H1 (cell line): Measurements from ENCODE around the gene FGF3. TPM values are rescaled to one million over a fixed set of nuclear protein-coding genes. Genes with fewer than 3 reads are reported as not detected.

ENCODE experiments used
- CTCF ChIA-PET: fragments of 300-600 bp; sonication (Branson Sonifier 250); formaldehyde crosslinking; loops from one replicate; lab custom pipeline; 2021; ENCODE audit not compliant: partially characterized antibody; lab: Charles Lee
- POLR2A ChIA-PET: fragments of 300-600 bp; sonication (Branson Sonifier 250); formaldehyde crosslinking; loops from one replicate; lab custom pipeline; 2021; ENCODE audit warnings: inconsistent platforms; ENCODE audit not compliant: partially characterized antibody; lab: Charles Lee
- DNase-seq, 2 experiments: peaks; one replicate each; pipeline versions ENCODE4 v3.0.0 to v3.0.0-alpha.2; 2010 to 2022; ENCODE audit warnings: low spot score in 2 of 2, low read depth in 1 of 2, mixed read lengths in 1 of 2
- FAIRE-seq: peaks from 2 replicates; lab custom pipeline; 2011; peaks lifted over from hg19 to GRCh38; lab: Jason Lieb, UNC
- H2AFZ ChIP-seq: 2 replicates; pipeline ENCODE4 v1.8.1; 2012; ENCODE audit warnings: low read length, inconsistent platforms
- H2AK5ac ChIP-seq: 2 replicates; pipeline ENCODE4 v1.6.1; 2013; ENCODE audit warnings: low read depth, low read length
- H2BK120ac ChIP-seq: replicated peaks from 2 replicates; pipeline ENCODE3; 2013; ENCODE audit warnings: low read depth, low read length, inconsistent platforms
- H2BK12ac ChIP-seq: 2 replicates; pipeline ENCODE4 v1.6.1; 2013; ENCODE audit warnings: low read depth, low read length
- H2BK15ac ChIP-seq: 2 replicates; pipeline ENCODE4 v1.6.1; 2013; ENCODE audit warnings: low read length
- H2BK20ac ChIP-seq: 2 replicates; pipeline ENCODE4 v1.6.1; 2013; ENCODE audit warnings: low read length
- H2BK5ac ChIP-seq: 2 replicates; pipeline ENCODE4 v1.6.1; 2013; ENCODE audit warnings: low read depth, low read length
- H3K14ac ChIP-seq: 2 replicates; pipeline ENCODE4 v1.6.1; 2013; ENCODE audit warnings: inconsistent platforms; ENCODE audit not compliant: insufficient read length
- H3K18ac ChIP-seq: 2 replicates; pipeline ENCODE4 v1.6.1; 2013; ENCODE audit warnings: low read length; ENCODE audit errors: extremely low read depth
- H3K23ac ChIP-seq: 2 replicates; pipeline ENCODE4 v1.6.1; 2013; ENCODE audit warnings: inconsistent platforms; ENCODE audit not compliant: insufficient read length
- H3K23me2 ChIP-seq: 2 replicates; pipeline ENCODE4 v1.6.1; 2013; ENCODE audit warnings: low read depth, low read length
- H3K27ac ChIP-seq: 2 replicates; pipeline ENCODE4 v1.6.1; 2011; ENCODE audit warnings: low read depth, low read length, inconsistent platforms
- H3K27me3 ChIP-seq, 4 experiments: replicated peaks in 1 of 4; 1 replicate in 1 of 4; 2 replicates in 3 of 4; pipeline versions ENCODE4 v1.6.1 to v1.8.1; 2011 to 2013; ENCODE audit warnings: low read length in 3 of 4, mild to moderate bottlenecking in 3 of 4, inconsistent platforms in 2 of 4, mixed read lengths in 2 of 4, moderate library complexity in 1 of 4; ENCODE audit not compliant: control insufficient read depth in 3 of 4, insufficient read depth in 3 of 4; ENCODE audit errors: extremely low read depth in 1 of 4
- H3K36me3 ChIP-seq, 4 experiments: 2 replicates each; pipeline versions ENCODE4 v1.6.1 to v1.8.1; 2011 to 2013; ENCODE audit warnings: mild to moderate bottlenecking in 4 of 4, low read length in 3 of 4, moderate library complexity in 2 of 4, control low read depth in 1 of 4, inconsistent platforms in 1 of 4; ENCODE audit not compliant: insufficient read depth in 4 of 4, control insufficient read depth in 2 of 4
- H3K4ac ChIP-seq: replicated peaks from 2 replicates; pipeline ENCODE3; 2013; ENCODE audit warnings: low read length, low read depth, mixed read lengths, inconsistent platforms; ENCODE audit not compliant: insufficient read length
- H3K4me1 ChIP-seq, 4 experiments: replicated peaks in 1 of 4; 1 replicate in 1 of 4; 2 replicates in 3 of 4; pipeline versions ENCODE4 v1.6.1 to v1.8.1; 2011 to 2013; ENCODE audit warnings: low read length in 3 of 4, inconsistent platforms in 2 of 4, mixed read lengths in 1 of 4; ENCODE audit not compliant: insufficient read depth in 4 of 4, control insufficient read depth in 3 of 4
- H3K4me2 ChIP-seq, 2 experiments: 2 replicates each; pipeline versions ENCODE4 v1.6.1 to v1.8.1; 2011 to 2013; ENCODE audit warnings: low read depth in 2 of 2, low read length in 2 of 2, control low read depth in 1 of 2, inconsistent platforms in 1 of 2, mild to moderate bottlenecking in 1 of 2; ENCODE audit not compliant: insufficient read depth in 1 of 2
- H3K4me3 ChIP-seq, 4 experiments: fragments of 200-600, 300-600 bp in 1 of 4; sonication (generic), shearing (Covaris generic), sonication (Bioruptor Twin) in 1 of 4; 2 replicates each; pipeline versions ENCODE4 v1.5.1 to v1.8.1; 2011 to 2016; ENCODE audit warnings: low read length in 4 of 4, low read depth in 3 of 4, control low read depth in 2 of 4, inconsistent platforms in 2 of 4, mild to moderate bottlenecking in 2 of 4, mixed read lengths in 1 of 4, moderate library complexity in 1 of 4; ENCODE audit not compliant: insufficient read depth in 2 of 4; ENCODE audit errors: extremely low read depth in 1 of 4
- H3K56ac ChIP-seq: replicated peaks from 2 replicates; pipeline ENCODE3; 2013; ENCODE audit warnings: low read depth, mild to moderate bottlenecking, mixed read lengths, low read length, inconsistent platforms; ENCODE audit not compliant: insufficient read length
- H3K79me1 ChIP-seq: 2 replicates; pipeline ENCODE4 v1.6.1; 2013; ENCODE audit warnings: low read depth, low read length, control low read depth
- H3K79me2 ChIP-seq, 2 experiments: 2 replicates each; pipeline versions ENCODE4 v1.6.1 to v1.8.1; 2012 to 2013; ENCODE audit warnings: low read length in 2 of 2, mild to moderate bottlenecking in 2 of 2, inconsistent platforms in 1 of 2; ENCODE audit not compliant: insufficient read depth in 2 of 2, control insufficient read depth in 1 of 2
- H3K9ac ChIP-seq, 4 experiments: replicated peaks in 1 of 4; 1 replicate in 1 of 4; 2 replicates in 3 of 4; pipeline versions ENCODE4 v1.6.1 to v1.8.1; 2011 to 2013; ENCODE audit warnings: low read depth in 3 of 4, low read length in 3 of 4, control low read depth in 2 of 4, mild to moderate bottlenecking in 2 of 4, moderate library complexity in 2 of 4, inconsistent platforms in 1 of 4; ENCODE audit errors: extremely low read depth in 1 of 4
- H3K9me3 ChIP-seq, 2 experiments: 2 replicates each; pipeline versions ENCODE4 v1.6.1 to v1.8.1; 2012 to 2013; ENCODE audit warnings: mild to moderate bottlenecking in 2 of 2, moderate library complexity in 2 of 2, control low read depth in 1 of 2, inconsistent platforms in 1 of 2, low read depth in 1 of 2, low read length in 1 of 2, mixed read lengths in 1 of 2; ENCODE audit not compliant: insufficient read depth in 2 of 2
- H4K20me1 ChIP-seq, 2 experiments: replicated peaks in 1 of 2; 2 replicates each; pipeline versions ENCODE3 to v1.8.1; 2011 to 2013; ENCODE audit warnings: inconsistent platforms in 2 of 2, low read length in 2 of 2, mild to moderate bottlenecking in 1 of 2; ENCODE audit not compliant: insufficient read depth in 2 of 2, control insufficient read depth in 1 of 2
- H4K5ac ChIP-seq: 2 replicates; pipeline ENCODE4 v1.6.1; 2013; ENCODE audit warnings: low read length, low read depth, mixed read lengths, inconsistent platforms; ENCODE audit not compliant: insufficient read length
- H4K8ac ChIP-seq: 2 replicates; pipeline ENCODE4 v1.8.0; 2013; ENCODE audit warnings: mild to moderate bottlenecking, moderate library complexity, low read length, inconsistent platforms; ENCODE audit not compliant: insufficient read depth; ENCODE audit errors: extremely low read depth
- H4K91ac ChIP-seq: replicated peaks from 2 replicates; pipeline ENCODE3; 2013; ENCODE audit warnings: low read length, mixed read lengths, inconsistent platforms; ENCODE audit not compliant: insufficient read length
- ATF3 ChIP-seq: IDR thresholded peaks from 2 replicates; pipeline ENCODE4 v1.6.1; 2011; ENCODE audit warnings: low read depth, mild to moderate bottlenecking, low read length; ENCODE audit not compliant: insufficient read depth
- EZH2 ChIP-seq: fragments of 200-600 bp; sonication (generic); IDR thresholded peaks from 2 replicates; pipeline ENCODE4 v1.7.1; 2012; ENCODE audit warnings: low read depth, mild to moderate bottlenecking, moderate library complexity, low read length, inconsistent platforms; ENCODE audit not compliant: severe bottlenecking
- JUN ChIP-seq: IDR thresholded peaks from 2 replicates; pipeline ENCODE4 v1.6.1; 2011; ENCODE audit warnings: low read depth, mild to moderate bottlenecking, improper control_type of control experiment, low read length
- PHF8 ChIP-seq: fragments of 200-600 bp; sonication (generic); conservative IDR thresholded peaks from 2 replicates; pipeline ENCODE4 v1.7.1; 2012; ENCODE audit warnings: low read depth, mild to moderate bottlenecking, inconsistent platforms, low read length, moderate library complexity
- POLR2A ChIP-seq, 2 experiments: IDR thresholded peaks; 1 replicate in 1 of 2; 2 replicates in 1 of 2; pipeline ENCODE4 v1.6.1; 2011; ENCODE audit warnings: low read depth in 2 of 2, low read length in 2 of 2, mild to moderate bottlenecking in 2 of 2; ENCODE audit errors: control extremely low read depth in 1 of 2
- RFX5 ChIP-seq: IDR thresholded peaks from 2 replicates; pipeline ENCODE4 v1.6.1; 2011; ENCODE audit warnings: low read depth, low read length, improper control_type of control experiment, borderline replicate concordance
- RNF2 ChIP-seq: fragments of 200-900, 300-1000 bp; sonication (generic); IDR thresholded peaks from 2 replicates; pipeline ENCODE4 v1.7.1; 2016; ENCODE audit warnings: borderline replicate concordance, low read depth, mild to moderate bottlenecking, antibody characterized with exemption, low read length; ENCODE audit not compliant: poor library complexity, severe bottlenecking; ENCODE audit errors: missing control alignments
- SIRT6 ChIP-seq: IDR thresholded peaks from one replicate; pipeline ENCODE4 v1.7.1; 2012; ENCODE audit warnings: low read length, inconsistent platforms
- SUZ12 ChIP-seq: fragments of 200-600 bp; sonication (generic); IDR thresholded peaks from 2 replicates; pipeline ENCODE4 v1.6.1; 2012; ENCODE audit warnings: mild to moderate bottlenecking, inconsistent platforms, low read length, moderate library complexity, mixed read lengths
- TBP ChIP-seq: IDR thresholded peaks from 2 replicates; pipeline ENCODE4 v1.6.1; 2011; ENCODE audit warnings: low read depth, low read length, improper control_type of control experiment
- TEAD4 ChIP-seq: IDR thresholded peaks from 2 replicates; pipeline ENCODE4 v1.6.1; 2012; ENCODE audit warnings: low read depth, low read length, inconsistent platforms, mixed read lengths
- WGBS, 2 experiments: shearing (Covaris generic) in 1 of 2; methylation state at CpG; one replicate each; pipeline versions ENCODE4 v1.1.6 to v1.1.7; 2013 to 2015; ENCODE audit warnings: low lambda C conversion rate in 2 of 2, mixed read lengths in 2 of 2, inconsistent platforms in 1 of 2, low coverage in 1 of 2, missing lambda C conversion rate in 1 of 2; ENCODE audit not compliant: insufficient replicate concordance in 2 of 2, insufficient coverage in 1 of 2, insufficient read length in 1 of 2; ENCODE audit errors: extremely low coverage in 1 of 2, missing lambda C conversion rate in 1 of 2; 5-methylcytosine and 5-hydroxymethylcytosine counted together
- polyA plus RNA-seq, 7 experiments: library from polyadenylated mRNA; depleted of rRNA in 3 of 7; stranded (reverse) in 5 of 7; unstranded in 2 of 7; fragments of >200 nt in 5 of 7; fragments of 200-250 nt in 2 of 7; gene quantifications; 1 replicate in 5 of 7; 2 replicates in 1 of 7; 4 replicates in 1 of 7; pipeline versions ENCODE4 v1.2.1 to v1.2.3, GENCODE V29; 2011 to 2013; ENCODE audit warnings: missing spikeins in 2 of 7, mixed read lengths in 2 of 7
- total RNA-seq: library from RNA; stranded (reverse); fragmentation: NEBNext Ultra II Directional; extraction: Animal tissue kit (Norgen Biotek cat#: 25700); gene quantifications from 2 replicates; pipeline ENCODE4 v1.2.1, GENCODE V29; 2021

The FGF3 gene
- total and polyA plus RNA-seq, 2 of the 8 experiments (the other 6 are each of a cell fraction or from before 2014, with no cell fraction given) = not detected

GRCh38 chr11:69819541-69820070 is 390 bp upstream of the FGF3 start:
- no peak overlapping the region for H2BK20ac ChIP-seq
- H2AK5ac ChIP-seq = no peak overlapping the region
- no peaks in the 10 kb centered on the region; the same call in 1 of the 2 replicates for H3K79me1 ChIP-seq
- no peak overlapping the region for H3K23ac ChIP-seq
- FAIRE-seq = no peak
- H3K27me3 ChIP-seq = peaks cover 57 to 79% (median 75%) of the 10 kb centered on the region in 4 experiments
- peaks cover 0 to 16% (median 9%) of the 10 kb centered on the region in 4 experiments; a peak in 6 of 7 replicates for H3K4me1 ChIP-seq
- H4K20me1 ChIP-seq = peaks cover 0 to 4% of the 10 kb centered on the region in 2 experiments
- H3K27ac ChIP-seq = no peak overlapping the region
- peaks cover 0 to 4% (median 0%) of the 10 kb centered on the region in 4 experiments; a peak in 1 of 8 replicates for H3K36me3 ChIP-seq
- peak in 1 of 2 experiments; percentile 60 for DNase-seq
- H3K14ac ChIP-seq = no peak overlapping the region
- no peak overlapping the region for H2BK5ac ChIP-seq
- 0 out of 2 replicates have a peak overlapping the region, but pooled peaks have one; percentile 17 for H2BK12ac ChIP-seq
- H3K4ac ChIP-seq = no peak overlapping the region
- no peak overlapping the region for H4K5ac ChIP-seq
- H3K23me2 ChIP-seq = peaks cover 18% of the 10 kb centered on the region; the same call in 1 of the 2 replicates
- no peak overlapping the region for H2AFZ ChIP-seq
- no peak for TF ChIP-seq RFX5
- no peak for TF ChIP-seq POLR2A (IDR thresholded peaks at IDR 0.05; ENCODE audit: control extremely low read depth in 1 of 2, low read depth in 2 of 2, low read length in 2 of 2)
- no peak for TF ChIP-seq TBP
- no peak for TF ChIP-seq SIRT6
- TF ChIP-seq PHF8 = no peak
- no peak for TF ChIP-seq TEAD4
- TF ChIP-seq EZH2 = peak; percentile 50
- TF ChIP-seq SUZ12 = peak; percentile 15; the same call in 1 of the 2 replicates
- no peak for TF ChIP-seq ATF3
- no peak for TF ChIP-seq JUN
- peak; percentile 51 for TF ChIP-seq RNF2
- 11% methylated on average over 32 of the region's 40 CpGs; no CpG with 5 or more reads in 1 of the 2 experiments for WGBS, 2 experiments
- no peak overlapping the region for H3K56ac ChIP-seq
- no peak overlapping the region for H2BK15ac ChIP-seq
- H2BK120ac ChIP-seq = no peak overlapping the region
- CTCF ChIA-PET = interaction anchor here (0.9 to 1.9 kb wide), 9 partner anchors 9 to 100 kb away, joined by 3 to 6 read pairs (median 4); no protein-coding TSS in a partner anchor
- H3K4me2 ChIP-seq = peak overlapping the region; percentile 64 to 68
- no peaks in the 10 kb centered on the region for H3K79me2 ChIP-seq
- H3K4me3 ChIP-seq = peak overlapping the region in 1 of 4 experiments; percentile 54; a peak in 2 of 8 replicates
- POLR2A ChIA-PET = no interaction called here
- no peak overlapping the region; the same call in 1 of the 2 replicates for H3K18ac ChIP-seq
- H4K91ac ChIP-seq = no peak overlapping the region
- no peak overlapping the region for H3K9ac ChIP-seq
- H3K9me3 ChIP-seq = no peaks in the 10 kb centered on the region
- peak overlapping the region; percentile 57; the same call in 1 of the 2 replicates for H4K8ac ChIP-seq
